GM04503 (cell line): Measurements from ENCODE around the gene ABCA13.
"Not testable (repeated sequence)": the region's sequence is repeated elsewhere in the genome, so short reads cannot be mapped to it uniquely, and the experiment has no call there.

Experiments
- DNase-seq: peaks from one replicate; pipeline ENCODE4 v3.0.0-alpha.2; 2012; ENCODE audit warnings: low read depth

Gene ABCA13, protein sequence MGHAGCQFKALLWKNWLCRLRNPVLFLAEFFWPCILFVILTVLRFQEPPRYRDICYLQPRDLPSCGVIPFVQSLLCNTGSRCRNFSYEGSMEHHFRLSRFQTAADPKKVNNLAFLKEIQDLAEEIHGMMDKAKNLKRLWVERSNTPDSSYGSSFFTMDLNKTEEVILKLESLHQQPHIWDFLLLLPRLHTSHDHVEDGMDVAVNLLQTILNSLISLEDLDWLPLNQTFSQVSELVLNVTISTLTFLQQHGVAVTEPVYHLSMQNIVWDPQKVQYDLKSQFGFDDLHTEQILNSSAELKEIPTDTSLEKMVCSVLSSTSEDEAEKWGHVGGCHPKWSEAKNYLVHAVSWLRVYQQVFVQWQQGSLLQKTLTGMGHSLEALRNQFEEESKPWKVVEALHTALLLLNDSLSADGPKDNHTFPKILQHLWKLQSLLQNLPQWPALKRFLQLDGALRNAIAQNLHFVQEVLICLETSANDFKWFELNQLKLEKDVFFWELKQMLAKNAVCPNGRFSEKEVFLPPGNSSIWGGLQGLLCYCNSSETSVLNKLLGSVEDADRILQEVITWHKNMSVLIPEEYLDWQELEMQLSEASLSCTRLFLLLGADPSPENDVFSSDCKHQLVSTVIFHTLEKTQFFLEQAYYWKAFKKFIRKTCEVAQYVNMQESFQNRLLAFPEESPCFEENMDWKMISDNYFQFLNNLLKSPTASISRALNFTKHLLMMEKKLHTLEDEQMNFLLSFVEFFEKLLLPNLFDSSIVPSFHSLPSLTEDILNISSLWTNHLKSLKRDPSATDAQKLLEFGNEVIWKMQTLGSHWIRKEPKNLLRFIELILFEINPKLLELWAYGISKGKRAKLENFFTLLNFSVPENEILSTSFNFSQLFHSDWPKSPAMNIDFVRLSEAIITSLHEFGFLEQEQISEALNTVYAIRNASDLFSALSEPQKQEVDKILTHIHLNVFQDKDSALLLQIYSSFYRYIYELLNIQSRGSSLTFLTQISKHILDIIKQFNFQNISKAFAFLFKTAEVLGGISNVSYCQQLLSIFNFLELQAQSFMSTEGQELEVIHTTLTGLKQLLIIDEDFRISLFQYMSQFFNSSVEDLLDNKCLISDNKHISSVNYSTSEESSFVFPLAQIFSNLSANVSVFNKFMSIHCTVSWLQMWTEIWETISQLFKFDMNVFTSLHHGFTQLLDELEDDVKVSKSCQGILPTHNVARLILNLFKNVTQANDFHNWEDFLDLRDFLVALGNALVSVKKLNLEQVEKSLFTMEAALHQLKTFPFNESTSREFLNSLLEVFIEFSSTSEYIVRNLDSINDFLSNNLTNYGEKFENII (N-terminal part only)

DNA sequence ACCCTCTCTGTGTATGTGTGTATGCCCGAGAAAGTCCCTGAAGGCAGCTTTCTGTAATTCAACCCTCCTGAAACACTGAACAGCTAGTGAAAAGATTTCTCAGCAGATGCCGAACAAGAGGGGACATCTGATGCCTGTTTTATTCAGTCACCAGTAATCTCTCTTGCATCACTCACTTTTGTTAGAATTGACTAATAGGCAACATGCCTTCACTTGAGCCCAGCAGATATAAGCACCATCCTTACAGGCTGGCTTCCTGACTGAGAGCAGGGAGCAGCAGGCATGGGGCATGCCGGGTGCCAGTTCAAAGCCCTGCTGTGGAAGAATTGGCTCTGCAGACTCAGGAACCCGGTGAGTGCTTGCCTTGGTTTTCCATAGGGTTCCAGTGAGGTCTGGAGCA lies at the start of gene ABCA13:
Gene ABCA13 (plus strand): TSS at position 257 of the 400 bp plus-strand sequence. CDS start 26 bp downstream, at position 283.
- no peak for DNase-seq

- DNase-seq = no peak
Measured at GRCh38 chr7:48126037-48126436, 45.2 kb upstream of the ABCA13 start.

GRCh38 chr7:48130658-48131108 lies 40.6 kb upstream of the ABCA13 start:
- peak; percentile 78 for DNase-seq

DNA sequence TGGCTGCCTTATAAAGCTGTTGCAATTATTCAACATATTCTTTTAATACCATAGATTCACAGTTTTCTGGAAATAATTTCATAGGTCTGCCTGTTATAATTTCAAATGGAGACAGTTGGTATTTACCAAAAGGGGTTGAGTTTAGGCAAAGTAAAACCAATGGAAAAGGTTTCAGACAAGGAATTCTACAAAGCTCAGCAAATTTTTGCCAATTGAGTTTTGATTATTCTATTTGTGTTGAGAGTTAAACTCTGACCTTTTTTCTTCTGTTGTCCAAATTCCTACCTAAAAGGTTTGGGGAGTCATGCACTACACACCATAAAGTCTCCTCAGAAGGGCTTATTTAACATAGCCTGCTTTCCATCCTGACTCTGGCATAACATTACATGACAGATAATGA lies 38.5 kb upstream of the ABCA13 start:
- DNase-seq = no peak

GRCh38 chr7:48139459-48139858 lies 31.8 kb upstream of the ABCA13 start:
- DNase-seq = no peak

DNA sequence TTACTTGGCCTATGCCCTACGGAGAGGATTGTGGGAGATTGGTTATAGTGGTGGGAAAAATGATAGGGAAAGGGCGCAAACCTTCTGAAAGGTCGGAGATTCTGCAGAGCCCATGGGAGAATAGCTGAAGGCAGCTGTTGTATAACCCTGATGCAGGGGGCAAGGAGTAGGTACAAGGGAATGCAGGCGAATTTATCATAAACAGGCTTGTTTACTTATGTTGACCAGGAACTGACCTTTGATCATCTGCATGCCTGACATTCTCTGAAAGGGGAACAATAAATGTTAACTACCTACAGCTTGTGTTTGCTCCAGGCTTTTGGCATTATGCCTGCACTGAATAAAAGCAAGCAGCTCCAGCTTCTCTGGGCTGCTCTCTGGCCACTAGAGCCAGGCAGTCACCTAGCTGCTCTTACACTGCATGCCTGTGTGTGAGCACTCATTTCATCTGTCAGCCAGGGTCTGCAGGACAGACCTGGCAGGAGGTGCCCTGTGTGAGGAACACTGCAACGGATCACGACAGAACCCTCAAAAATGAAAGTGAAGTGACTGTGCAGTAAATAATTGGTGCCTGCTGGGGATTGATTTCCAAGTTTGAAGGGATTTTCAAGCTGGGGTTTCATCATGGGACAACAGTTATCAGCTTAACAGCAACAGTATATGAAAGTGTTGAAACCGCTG lies 31.1 kb upstream of the ABCA13 start:
- peak; percentile 38 for DNase-seq

- DNase-seq = no peak
Measured at GRCh38 chr7:48141521-48141920, 29.7 kb upstream of the ABCA13 start.

- DNase-seq = no peak
Measured at GRCh38 chr7:48144291-48144768, 26.9 kb upstream of the ABCA13 start.

- no peak for DNase-seq
Measured at GRCh38 chr7:48147078-48147591, 24.1 kb upstream of the ABCA13 start.

GRCh38 chr7:48147690-48148089 lies 23.6 kb upstream of the ABCA13 start:
- not testable (repeated sequence) for DNase-seq

- DNase-seq = no peak
Measured at GRCh38 chr7:48148311-48148710, 22.9 kb upstream of the ABCA13 start.

- DNase-seq = no peak
Measured at GRCh38 chr7:48149058-48149457, 22.2 kb upstream of the ABCA13 start.

- DNase-seq = no peak
Measured at GRCh38 chr7:48150086-48150485, 21.2 kb upstream of the ABCA13 start.

GRCh38 chr7:48154792-48155413 lies 16.4 kb upstream of the ABCA13 start:
- no peak for DNase-seq

- no peak for DNase-seq
Measured at GRCh38 chr7:48158404-48158803, 12.9 kb upstream of the ABCA13 start.

- no peak for DNase-seq
Measured at GRCh38 chr7:48161407-48162125, 9.7 kb upstream of the ABCA13 start.

- no peak for DNase-seq
Measured at GRCh38 chr7:48165157-48165556, 6.1 kb upstream of the ABCA13 start.

DNA sequence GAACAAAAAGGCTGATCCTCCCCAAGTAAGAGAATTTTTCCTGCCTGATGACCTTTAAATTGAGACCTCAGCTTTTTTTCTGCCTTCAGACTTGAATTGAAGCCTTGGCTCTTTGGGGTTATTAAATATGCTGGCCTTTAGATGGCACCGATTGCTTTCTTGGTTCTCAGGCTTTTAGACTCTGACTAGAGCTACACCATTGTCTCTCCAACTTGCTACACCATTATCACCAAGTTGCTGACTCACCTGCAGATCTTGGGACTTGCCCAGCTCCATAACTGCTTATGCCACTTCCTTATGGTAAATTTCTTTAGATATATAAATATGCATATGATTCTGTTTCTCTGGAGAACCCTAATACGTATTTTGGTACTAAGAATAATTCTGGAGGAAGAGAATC lies 3.1 kb upstream of the ABCA13 start:
- DNase-seq = no peak

DNA sequence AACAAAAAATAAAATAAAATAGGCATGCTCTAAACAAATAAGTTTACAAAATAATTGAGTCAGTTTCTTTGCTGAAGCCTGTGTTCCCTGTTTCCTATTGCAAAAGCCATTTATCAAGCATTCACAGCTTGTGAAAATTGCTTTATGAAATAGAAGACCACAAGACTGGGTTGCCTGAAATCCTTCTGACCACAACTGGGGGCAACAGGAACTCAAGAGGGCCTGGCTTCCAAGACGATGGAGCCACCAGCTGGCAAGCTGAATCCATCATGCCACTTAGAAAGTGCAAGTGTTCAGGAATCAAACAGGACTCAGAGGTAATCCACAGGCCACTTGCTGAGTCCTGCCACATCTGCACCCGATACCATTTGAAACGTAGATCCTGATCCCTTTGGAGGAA lies 752 bp upstream of the ABCA13 start:
- no peak for DNase-seq

DNA sequence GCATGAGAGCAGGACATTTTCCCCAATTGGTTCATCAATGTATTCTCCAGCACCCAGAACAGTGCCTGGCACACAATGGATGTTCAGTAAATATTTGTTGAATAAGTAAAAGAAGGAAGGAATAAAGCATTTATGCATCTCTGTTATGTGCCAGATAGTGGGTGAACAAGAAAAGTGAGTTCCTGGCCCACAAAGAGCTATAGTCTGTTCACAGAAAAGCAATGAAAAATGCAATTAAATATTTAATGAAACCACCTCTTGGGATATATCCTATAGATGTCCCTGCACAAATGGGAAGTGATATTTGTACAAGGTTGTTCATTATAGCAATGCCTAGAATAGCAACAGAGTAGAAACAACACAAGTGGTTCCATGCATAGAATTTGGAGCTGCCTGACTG lies 2.1 kb downstream of the ABCA13 start:
- no peak for DNase-seq
